Nephron progenitor cell (in vitro differentiated cells): ENCODE measurements around the gene SLC25A42.

Source experiments
- DNase-seq: peaks from one replicate; pipeline ENCODE4 v3.0.0; 2021
- H3K27ac Mint-ChIP-seq: 2 replicates; pipeline ENCODE4 v1.8.0; 2021; ENCODE audit warnings: mild to moderate bottlenecking, moderate library complexity, mixed read lengths
- H3K27me3 Mint-ChIP-seq: 2 replicates; pipeline ENCODE4 v1.8.0; 2021; ENCODE audit warnings: mild to moderate bottlenecking, low read depth, mixed read lengths; ENCODE audit not compliant: poor library complexity
- H3K36me3 Mint-ChIP-seq: 2 replicates; pipeline ENCODE4 v1.8.0; 2021; ENCODE audit warnings: low read depth, mixed read lengths
- H3K4me1 Mint-ChIP-seq: 2 replicates; pipeline ENCODE4 v1.8.0; 2021; ENCODE audit warnings: mixed read lengths
- H3K4me3 Mint-ChIP-seq: 2 replicates; pipeline ENCODE4 v1.8.0; 2021; ENCODE audit warnings: mild to moderate bottlenecking, moderate library complexity, mixed read lengths
- H3K9me3 Mint-ChIP-seq: 2 replicates; pipeline ENCODE4 v1.8.0; 2021; ENCODE audit warnings: mild to moderate bottlenecking, moderate library complexity, mixed read lengths
- TF ChIP-seq, protein P1 (sequence below): fragments of 200-600 bp; sonication (generic); IDR thresholded peaks from 2 replicates; pipeline ENCODE4 v1.5.0; 2021; ENCODE audit warnings: antibody characterized with exemption

Gene SLC25A42

DNA sequence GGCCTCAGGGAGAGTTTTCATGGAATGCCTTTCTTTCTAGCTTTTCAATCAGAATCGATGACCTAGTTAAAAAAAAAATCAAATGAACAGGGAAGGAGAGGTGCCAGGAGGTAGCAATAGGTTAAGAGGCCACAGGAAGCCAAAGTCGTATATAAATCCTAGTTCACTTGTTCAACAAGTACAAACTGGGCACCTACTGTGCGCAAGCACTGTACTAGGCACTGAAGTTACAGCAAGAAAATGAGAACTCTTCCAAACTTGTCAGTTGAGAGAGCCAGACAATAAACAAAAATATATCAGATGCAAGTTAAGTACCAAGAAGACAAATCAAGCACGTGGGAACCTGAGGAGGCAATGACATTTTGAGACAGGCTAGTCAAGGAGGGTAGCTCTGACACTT, 36.6 kb upstream of the SLC25A42 start:
- Mint-ChIP-seq H3K36me3 (peaks cover 71% of the 10 kb centered on the region), H3K9me3 (no peaks in the 10 kb centered on the region), H3K4me1 (peaks cover 25% of the 10 kb centered on the region), H3K4me3 (no peak overlapping the region), H3K27me3 (no peaks in the 10 kb centered on the region), H3K27ac (peak overlapping the region; percentile 1)
- TF ChIP-seq, protein P1, sequence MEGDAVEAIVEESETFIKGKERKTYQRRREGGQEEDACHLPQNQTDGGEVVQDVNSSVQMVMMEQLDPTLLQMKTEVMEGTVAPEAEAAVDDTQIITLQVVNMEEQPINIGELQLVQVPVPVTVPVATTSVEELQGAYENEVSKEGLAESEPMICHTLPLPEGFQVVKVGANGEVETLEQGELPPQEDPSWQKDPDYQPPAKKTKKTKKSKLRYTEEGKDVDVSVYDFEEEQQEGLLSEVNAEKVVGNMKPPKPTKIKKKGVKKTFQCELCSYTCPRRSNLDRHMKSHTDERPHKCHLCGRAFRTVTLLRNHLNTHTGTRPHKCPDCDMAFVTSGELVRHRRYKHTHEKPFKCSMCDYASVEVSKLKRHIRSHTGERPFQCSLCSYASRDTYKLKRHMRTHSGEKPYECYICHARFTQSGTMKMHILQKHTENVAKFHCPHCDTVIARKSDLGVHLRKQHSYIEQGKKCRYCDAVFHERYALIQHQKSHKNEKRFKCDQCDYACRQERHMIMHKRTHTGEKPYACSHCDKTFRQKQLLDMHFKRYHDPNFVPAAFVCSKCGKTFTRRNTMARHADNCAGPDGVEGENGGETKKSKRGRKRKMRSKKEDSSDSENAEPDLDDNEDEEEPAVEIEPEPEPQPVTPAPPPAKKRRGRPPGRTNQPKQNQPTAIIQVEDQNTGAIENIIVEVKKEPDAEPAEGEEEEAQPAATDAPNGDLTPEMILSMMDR = no peak
- DNase-seq = no peak

DNA sequence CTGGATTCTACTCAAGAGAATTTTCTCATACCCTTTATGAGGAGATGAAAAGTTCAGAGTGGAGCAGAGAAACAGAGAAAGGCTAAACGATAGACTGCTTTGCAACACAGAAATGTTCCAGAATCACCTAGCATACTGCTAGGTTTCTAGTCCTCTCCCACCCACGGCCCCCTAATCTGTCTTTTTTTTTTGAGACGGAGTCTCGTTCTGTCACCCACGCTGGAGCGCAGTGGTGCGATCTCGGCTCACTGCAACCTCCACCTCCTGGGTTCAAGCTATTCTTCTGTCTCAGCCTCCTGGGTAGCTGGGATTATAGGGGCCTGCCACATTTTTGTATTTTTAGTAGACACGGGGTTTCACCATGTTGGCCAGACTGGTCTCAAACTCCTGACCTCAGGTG, 35.3 kb upstream of the SLC25A42 start:
- TF ChIP-seq, protein P1 = no peak
- Mint-ChIP-seq H3K9me3 (no peaks in the 10 kb centered on the region), H3K4me1 (peaks cover 29% of the 10 kb centered on the region), H3K27me3 (no peaks in the 10 kb centered on the region), H3K36me3 (peaks cover 60% of the 10 kb centered on the region), H3K27ac (no peak overlapping the region), H3K4me3 (no peak overlapping the region)
- no peak for DNase-seq

DNA sequence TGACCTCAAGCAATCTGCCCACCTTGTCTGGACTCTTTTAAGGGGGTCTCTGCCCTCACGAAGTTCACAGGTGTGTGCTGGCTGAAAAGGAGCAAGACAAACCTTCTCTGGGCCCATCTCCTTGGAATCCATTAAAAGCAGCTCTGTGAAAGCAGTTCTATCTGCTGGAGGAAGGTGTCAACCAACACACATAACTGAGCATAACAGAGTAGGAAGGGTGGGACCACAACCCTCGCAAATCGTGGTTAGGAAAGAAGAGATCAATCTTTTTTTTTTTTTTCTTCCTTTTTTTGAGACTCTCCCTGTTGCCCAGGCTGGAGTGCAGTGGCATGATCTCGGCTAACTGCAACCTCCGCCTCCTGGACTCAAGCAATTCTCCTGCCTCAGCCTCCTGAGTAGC, 31.9 kb upstream of the SLC25A42 start:
- Mint-ChIP-seq H3K27me3 (no peaks in the 10 kb centered on the region), H3K4me1 (peaks cover 23% of the 10 kb centered on the region), H3K27ac (peak overlapping the region; percentile 93), H3K36me3 (peaks cover 47% of the 10 kb centered on the region), H3K9me3 (peaks cover 11% of the 10 kb centered on the region), H3K4me3 (peak overlapping the region; percentile 93)
- no peak for DNase-seq
- TF ChIP-seq, protein P1 = no peak

DNA sequence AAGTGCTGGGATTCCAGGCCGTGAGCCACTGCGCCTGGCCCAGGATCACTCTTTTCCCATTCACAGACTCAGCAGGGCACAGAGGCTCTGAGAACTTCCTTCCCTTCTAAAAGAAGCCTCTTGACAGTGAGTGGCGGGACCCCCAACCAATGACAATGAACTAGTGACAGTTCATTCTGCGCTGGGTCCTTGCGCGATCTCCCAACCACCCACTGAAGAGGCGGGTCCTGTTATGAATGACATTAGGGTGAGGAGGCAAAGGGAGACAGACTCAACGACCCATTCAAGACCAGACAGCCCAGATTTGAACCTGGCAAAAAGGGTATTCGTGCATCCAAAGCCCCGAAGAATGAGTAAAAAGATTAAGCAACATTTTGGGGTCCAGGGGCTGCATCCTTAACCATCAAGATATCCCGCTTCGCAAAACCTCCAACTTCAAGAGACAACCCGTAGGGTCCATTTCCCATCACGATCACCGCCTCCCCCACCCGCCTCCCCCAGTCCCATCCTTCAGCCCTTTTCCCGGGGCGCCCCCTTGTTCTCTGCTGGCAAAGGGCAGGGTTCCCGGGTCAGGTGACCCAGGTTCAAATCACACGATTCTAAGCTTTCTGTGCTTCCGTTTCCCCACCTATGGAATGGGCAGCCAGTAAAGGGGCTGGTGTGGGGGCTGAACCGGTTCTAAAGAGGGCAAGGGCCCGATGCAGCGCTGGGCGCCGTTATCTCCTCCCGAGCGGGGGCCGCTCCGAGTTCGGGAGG, 31.2 kb upstream of the SLC25A42 start:
- Mint-ChIP-seq H3K27me3 (no peaks in the 10 kb centered on the region), H3K36me3 (peaks cover 47% of the 10 kb centered on the region), H3K27ac (peak overlapping the region; percentile 93), H3K9me3 (peaks cover 16% of the 10 kb centered on the region), H3K4me1 (peaks cover 23% of the 10 kb centered on the region), H3K4me3 (peak overlapping the region; percentile 93)
- peak; percentile 94 for DNase-seq
- TF ChIP-seq, protein P1 = no peak

DNA sequence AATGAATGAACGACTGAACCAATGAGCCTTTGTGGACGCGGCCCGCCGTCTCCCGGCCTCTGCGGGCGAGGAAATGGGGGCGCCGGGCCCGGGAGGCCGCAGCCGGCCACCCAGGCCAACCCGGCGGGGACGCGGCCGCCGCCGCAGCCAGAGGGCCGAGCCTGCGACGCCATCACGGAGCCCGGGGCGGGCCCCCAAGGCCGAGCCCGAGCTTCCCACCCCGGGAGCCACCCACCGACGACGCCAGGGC, 30.7 kb upstream of the SLC25A42 start:
- peaks cover 22% of the 10 kb centered on the region for H3K9me3 Mint-ChIP-seq

More for the DNA sequence above, 30.7 kb upstream of the SLC25A42 start:
- TF ChIP-seq, protein P1 = no peak
- H3K27ac Mint-ChIP-seq = no peak overlapping the region
- H3K4me3 Mint-ChIP-seq = peak overlapping the region; percentile 93
- H3K27me3 Mint-ChIP-seq = no peaks in the 10 kb centered on the region
- DNase-seq = no peak
- H3K36me3 Mint-ChIP-seq = peaks cover 47% of the 10 kb centered on the region
- peaks cover 23% of the 10 kb centered on the region for H3K4me1 Mint-ChIP-seq
